Putamen (tissue), 1 donor: Measurements from ENCODE around the gene PARP9.

ENCODE experiments used
- DNase-seq: peaks from one replicate; pipeline ENCODE4 v3.0.0-alpha.2; 2016; ENCODE audit warnings: low spot score

PARP9 gene

DNA sequence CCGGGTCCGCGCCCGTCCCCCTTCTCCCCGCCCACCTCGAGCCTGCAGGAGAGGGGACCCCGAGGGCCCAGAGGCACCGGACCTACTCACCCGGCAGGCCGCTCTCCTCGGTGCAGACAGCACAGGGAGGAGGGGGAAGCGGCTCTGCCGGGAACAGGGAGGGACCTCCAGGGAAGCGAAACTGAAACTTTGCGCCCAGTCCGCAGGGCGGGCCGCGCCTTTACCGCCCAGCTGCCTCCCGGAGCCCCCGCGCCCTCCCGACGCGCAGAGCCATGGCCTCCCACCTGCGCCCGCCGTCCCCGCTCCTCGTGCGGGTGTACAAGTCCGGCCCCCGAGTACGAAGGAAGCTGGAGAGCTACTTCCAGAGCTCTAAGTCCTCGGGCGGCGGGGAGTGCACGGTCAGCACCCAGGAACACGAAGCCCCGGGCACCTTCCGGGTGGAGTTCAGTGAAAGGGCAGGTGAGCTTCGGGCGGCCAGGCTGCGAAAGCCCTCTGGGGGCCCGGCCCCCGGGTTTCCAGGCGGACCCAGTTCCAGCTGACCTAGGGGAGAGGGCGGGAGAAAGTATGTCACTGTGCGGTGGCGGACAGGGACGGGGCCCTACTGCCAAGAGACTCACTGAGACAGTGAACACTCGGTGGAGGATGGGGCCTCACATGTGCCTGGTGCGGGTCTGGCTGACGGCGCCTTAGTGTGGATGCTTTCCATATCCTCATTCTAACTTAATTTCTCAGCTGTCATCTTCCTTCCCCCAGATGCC lies at the start of gene PARP9, which contains the start of gene DTX3L:
Gene PARP9 (minus strand): TSS at position 146 of the 758 bp plus-strand sequence. CDS start 4,680 bp downstream, outside the sequence.
Gene DTX3L (plus strand): TSS at position 184 of the 758 bp plus-strand sequence. CDS start 89 bp downstream, at position 273.
- DNase-seq, result peak; percentile 64

DNA sequence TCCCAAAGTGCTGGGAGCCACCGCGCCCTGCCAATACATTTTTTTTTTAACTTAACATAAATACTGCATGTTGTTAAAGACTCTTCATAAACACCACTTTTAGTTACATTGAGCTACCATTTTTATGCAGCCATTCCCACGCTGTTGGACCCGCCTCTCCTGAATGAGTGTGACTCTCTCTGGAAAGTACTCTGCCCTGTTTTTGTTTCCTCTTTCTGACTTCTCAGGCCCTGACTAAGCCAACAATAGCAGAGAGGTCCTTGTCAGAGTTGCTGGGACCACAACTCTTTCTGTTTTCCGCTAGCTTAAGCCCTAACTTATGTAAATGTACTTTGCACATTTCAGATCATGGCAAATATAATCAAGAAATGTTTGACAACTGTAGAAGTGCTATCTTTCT lies 48.6 kb upstream of the PARP9 start:
- DNase-seq, result no peak

DNA sequence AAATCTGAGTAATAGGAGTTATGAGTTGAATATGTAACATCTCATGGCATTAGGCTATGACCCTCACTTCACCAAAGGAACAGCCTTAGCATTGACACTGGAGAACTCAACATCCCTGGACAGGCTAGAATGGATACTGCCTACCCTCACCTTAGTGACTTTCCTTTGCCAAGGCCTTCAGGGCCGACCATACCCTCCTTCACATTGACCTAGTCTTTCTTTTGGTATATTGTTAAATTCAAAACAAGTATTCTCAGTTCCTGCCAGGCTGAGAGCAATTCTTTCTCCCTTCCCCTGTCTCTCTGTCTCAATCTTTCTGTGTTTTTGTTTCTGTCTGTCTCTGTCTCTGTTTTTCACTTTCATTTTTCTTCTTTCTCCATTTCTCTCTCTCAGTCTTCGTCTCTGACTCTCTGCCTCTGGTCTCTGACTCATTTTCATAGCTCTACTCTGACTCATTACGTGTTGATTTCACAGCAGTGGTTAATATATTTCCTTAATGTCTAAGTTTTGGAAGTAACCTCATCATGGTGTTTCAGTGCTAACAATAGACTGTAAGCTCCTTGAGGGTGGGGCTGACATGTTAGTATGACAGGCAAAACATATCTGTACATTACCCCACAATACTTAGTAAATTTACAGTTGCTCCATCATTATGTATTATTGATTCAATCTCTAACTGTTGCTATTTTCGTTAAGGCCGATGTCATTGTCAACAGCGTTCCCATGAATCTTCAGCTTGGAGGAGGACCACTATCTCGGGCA lies 45.9 kb upstream of the PARP9 start:
- no peak for DNase-seq

DNA sequence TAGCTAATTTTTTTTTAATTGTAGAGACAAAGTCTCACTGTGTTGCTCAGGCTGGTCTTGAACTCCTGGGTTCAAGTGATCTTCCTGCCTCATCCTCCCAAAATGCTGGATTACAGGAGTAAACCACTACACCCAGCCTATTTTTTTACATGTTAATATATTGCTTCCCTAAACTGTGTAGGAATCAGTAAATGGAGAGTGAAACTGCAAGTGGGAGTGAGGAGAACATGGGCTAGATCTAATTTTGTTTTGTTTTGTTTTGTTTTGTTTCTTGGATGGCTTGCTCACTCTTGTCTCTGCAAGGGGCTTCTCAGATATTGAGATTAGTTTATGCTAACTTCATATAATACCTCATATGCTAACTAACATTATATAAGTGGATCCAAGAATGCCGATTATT lies 44.8 kb upstream of the PARP9 start:
- DNase-seq, result no peak

DNA sequence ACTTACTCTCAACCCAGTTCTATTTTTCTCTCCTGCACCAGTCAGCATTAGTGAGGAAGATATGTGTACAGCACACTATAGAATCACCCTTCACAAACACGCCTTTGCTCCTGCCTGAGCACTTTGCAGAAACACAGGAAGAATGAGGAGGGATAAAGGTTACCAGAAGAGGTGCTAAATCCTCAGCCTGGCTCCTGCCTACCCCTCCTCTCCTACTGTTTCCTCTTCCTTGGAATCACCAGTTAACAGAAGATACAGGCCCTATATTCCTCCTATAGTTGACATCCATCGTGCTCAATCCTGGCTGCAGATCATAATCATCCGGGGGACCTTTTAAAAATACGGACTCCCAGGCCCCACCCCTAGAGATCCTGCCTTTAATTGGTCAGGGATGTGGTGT lies 42.2 kb upstream of the PARP9 start:
- no peak for DNase-seq

DNA sequence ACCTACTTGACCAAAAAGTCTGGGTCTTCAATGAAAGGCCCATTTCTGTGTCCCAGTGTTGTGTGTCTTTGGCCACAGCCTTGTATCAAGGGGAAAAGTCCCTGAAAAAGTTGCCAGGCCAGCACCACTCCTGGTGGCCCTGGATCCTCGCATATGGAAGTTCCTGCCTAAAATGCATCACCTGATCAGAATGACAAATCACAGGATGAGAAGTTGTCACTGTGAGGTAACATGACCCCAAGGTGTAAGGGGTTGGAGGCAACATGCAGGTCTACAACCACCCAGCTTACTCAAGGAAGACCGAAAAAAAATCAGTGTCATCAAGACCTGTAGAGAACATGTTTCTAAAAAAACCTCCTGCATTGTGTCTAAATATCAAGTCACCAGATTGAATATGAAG lies 39.0 kb upstream of the PARP9 start:
- no peak for DNase-seq

DNA sequence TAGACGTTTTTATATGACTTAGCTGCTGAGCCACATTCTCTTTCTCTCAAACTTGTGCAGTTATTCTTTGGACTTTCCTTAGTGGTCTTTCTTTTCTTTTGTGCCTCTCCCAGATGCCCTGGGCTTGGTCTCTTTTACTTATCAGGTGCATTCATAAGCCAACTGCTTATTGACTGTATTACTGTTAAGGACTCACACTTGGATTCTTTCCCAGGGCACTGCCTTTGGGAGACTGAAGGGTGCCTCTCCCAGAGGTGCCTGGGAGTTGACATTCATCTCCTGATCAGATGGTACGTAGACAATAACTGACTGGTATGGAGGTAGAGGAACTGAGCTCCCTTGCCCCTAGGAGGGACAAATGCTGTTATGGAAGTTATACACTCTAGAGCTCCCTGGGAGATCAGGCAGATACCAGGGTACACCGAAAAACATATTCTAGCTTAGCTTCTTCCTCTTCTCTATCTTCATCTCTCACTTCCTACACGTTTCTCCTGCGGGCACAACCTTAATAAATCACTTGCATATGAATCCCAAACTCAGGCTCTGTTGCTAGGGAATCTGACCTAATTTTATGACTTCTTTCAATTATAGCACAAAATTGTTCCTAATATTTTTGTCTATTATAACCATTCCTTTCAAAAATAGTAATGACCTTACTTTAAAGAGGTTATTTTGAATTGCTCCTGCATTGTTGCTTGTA lies 38.1 kb upstream of the PARP9 start:
- peak; percentile 51 for DNase-seq

DNA sequence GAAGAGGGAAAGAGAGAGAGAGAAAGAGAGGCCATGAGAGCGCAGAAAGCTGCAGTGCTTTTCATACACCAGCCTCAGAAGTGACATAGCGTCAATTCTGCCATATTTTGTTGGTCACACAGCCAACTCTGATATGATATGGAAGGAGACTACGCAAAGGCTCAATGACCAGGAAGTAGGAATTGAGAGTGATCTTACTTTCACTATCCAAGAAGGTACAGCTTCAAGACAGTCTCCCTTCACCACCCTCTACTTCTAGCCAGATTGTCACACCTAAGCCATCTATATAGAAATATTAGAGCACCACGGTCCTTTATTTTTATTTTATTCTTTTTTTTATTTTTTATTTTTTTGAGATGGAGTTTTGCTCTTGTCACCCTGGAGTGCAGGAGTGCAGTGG lies 34.5 kb upstream of the PARP9 start:
- DNase-seq, result no peak

DNA sequence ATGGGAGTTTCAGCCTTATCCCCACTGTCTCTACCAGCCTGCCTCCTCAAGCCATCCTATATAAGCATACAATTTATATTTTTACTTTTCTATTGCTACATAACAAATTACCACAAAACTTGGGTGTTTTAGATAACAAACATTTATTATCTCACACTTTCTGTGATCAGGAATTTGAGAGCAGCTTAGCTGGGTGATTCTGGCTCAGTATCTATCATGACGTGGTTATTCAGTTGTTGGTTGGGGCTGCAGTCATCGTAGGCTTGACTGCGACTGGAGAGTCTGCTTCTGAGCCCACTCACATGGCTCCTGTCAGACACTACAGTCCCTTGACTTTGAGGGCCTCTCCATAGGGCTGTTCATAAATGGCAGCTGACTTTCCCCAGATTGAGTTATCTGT lies 34.1 kb upstream of the PARP9 start:
- no peak for DNase-seq

DNA sequence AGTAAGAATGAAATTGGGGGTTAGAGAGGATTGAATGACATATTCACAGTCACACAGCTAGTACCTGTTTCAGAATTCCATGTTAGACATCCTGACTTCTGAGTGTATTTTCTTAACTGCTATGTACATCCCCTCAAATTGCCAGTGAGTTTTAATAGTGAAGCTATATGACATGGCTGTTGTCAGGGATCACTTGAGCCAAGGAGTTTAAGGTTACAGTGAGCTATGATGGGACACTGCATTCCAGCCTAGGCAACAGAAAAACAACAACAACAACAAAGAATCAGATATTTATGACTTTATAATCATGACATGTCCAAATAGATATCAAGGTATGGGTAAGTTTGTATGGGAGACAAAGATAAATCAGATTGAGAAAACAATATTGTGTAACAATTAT lies 29.9 kb upstream of the PARP9 start:
- DNase-seq, result no peak

DNA sequence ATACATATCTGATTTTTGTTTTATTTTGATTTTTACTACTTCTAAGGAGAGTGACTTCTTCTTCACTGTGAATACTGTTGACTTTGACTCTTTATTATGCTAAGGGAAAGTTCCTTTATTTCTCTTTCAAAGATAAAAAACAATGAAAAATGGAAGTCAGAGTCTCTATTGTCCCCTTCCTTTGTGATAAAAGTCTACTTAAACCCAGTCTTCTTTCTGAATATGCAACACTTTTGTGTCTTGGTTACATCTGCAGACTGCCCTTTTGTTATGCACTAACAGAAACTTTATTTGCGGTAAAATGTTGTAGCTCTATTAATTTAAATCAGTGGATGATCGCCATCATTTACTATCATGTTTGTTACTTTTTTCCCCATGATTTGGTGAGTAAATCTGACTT lies 26.5 kb upstream of the PARP9 start:
- no peak for DNase-seq

DNA sequence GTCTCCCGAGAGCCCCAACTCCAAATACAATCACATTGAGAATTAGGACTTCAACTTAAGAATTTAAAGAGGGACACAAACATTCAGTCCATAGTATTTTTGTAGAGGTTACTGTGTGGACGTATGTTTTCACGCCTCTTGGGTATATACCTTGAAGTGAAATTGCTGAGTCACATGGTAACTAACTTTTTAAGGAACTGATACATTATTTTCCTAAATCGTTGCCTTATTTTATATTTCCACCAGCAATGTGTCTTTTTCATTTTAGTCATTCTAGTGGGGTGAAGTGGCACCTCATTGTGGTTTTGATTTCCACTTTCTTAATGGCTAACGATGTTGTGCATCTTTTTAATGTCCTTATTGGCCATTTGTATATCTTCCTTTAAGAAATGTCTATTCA lies 25.2 kb upstream of the PARP9 start:
- DNase-seq, result no peak

DNA sequence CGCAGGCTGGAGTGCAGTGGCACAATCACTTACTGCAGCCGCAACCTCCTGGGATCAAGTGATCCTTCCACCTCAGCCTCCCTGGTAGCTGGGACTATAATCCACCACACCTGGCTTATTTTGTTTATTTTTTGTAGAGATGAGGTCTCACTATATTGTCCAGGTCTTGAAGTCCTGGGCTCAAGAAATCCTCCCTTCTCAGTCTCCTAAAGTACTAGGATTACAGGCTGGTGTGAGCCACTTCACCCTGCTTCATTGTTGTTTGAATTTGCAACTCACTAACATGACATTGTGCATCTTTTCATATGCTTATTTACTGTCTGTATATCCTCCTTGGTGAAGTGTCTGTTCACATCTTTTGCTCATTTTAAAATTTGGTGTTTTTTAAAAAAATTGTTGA lies 23.5 kb upstream of the PARP9 start:
- no peak for DNase-seq

DNA sequence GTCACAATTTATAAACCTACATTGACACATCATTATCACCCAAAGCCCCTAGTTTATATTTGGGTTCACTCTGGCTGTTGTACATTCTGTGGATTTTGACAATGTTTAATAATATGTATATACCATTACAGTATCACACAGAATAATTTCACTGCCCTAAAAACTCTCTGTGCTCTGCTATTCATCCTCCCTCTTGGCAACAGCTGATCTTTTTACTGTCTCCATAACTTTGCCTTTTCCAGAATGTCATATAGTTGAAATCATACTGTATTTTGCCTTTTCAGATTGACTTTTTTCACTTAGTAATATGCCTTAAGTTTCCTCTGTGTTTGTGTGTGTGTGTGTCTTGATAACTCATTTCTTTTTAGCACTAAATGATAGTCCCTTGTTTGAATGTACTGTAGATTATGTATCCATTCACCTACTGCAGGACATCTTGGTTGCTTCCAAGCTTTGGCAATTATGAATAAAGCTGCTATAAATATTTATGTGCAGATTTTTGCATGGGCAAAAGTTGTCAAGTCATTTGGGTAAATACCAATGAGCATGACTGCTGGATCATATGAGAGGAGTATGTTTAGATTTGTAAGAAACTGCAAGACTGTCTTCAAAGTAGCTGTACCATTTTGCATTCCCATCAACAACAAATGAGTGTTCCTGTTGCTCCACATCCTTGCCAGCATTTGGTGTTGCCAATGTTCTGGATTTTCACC lies 22.8 kb upstream of the PARP9 start:
- DNase-seq, result no peak

DNA sequence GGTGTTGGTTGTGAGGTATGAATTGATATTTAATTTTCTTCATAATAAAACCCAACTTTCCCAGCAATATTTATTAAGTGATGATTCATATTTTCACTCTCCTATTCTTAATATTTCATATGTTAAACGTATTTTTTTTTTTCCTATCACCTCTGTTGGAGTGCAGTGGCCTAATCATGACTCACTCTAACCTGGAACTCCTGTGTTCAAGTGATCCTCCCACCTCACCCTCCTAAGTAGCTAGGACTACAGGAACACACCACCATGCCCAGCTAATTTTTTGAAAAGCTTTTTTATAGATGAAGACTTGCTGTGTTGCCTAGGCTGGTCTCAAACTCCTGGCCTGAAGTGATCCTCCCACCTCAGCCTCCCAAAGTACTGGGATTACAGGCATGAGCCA lies 22.0 kb upstream of the PARP9 start:
- DNase-seq, result no peak

DNA sequence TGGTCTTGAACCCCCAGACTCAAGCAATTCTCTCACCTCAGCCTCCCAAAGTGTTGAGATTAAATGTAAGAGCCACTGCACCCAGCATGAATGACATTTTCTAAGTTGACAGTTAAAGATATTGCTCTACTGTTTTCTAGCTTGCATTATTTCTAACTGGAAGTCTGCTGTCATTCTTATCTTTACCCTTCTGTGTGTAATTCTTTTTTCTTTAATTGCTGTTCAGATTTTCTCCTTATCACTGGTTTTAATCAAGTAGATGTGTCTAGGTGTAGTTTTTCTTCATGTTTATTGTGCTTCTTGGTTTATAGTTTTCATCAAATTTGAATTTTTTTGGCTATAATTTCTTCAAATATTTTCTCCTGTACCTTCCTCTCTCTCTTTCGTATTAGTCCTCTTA lies 18.3 kb upstream of the PARP9 start:
- DNase-seq, result no peak

DNA sequence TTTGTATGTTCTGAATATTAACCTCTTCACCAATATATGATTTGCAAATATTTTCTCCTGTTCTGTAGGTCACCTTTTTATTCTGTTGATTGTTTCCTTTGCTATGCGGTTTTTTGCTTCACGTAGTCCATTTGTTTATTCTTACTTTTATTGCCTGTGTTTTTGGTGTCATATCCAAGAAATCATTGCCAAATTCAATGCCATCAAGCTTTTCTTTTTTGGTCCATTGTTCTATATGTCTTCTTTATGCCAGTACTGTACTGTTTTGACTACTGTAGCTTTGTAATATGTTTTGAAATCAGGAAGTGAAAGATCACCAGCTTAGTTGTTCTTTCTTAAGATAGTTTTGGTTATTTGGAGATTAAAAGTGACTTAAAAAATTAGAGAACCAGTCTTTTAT lies 17.5 kb upstream of the PARP9 start:
- DNase-seq, result no peak

DNA sequence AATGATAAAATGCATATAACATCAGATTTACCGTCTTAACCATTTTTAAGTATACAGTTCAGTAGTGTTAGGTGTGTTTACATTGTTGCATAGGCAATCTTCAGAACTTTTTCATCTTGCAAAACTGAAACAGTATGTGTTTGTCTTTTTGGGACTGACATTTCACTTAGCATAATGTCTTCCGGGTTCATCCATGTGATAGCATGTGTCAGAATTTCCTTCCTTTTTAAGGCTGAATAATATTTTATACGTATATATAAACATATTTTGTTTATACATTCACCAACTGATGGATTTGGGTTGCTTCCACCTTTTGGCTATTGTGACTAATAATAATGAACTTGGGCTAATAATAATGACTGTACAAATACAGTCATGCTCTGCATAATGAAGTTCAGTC lies 16.4 kb upstream of the PARP9 start:
- no peak for DNase-seq

DNA sequence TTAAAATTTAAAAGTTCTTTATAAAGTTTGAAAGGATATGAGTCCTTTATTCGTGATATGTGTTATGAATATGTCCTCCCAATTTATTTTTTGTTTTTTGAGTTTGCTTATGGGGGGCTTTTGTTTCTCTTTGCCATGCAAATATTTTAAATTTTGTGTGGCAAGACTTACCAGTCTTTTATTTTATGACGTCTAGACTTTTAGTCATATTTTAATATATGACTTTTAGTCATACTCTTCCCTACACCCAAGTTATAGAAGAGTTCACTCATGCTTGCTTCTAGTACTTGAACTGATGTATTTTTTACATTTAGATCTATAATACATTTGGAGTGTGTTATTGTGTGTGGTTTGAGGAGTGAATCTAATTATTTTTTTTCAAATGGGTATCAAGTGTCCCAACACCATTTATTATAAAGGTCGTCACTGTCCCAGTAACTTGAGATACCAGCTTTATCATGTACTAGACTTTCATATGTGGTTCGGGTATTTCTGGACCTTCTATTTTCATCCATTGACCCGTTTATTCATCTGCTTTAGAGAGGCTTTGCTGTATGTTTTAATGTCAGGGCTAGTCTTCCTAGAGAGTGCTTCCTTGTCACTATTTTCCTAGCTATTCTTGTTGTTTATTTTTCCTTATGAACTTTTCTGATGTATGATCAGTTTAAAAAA lies 14.1 kb upstream of the PARP9 start:
- DNase-seq, result no peak

DNA sequence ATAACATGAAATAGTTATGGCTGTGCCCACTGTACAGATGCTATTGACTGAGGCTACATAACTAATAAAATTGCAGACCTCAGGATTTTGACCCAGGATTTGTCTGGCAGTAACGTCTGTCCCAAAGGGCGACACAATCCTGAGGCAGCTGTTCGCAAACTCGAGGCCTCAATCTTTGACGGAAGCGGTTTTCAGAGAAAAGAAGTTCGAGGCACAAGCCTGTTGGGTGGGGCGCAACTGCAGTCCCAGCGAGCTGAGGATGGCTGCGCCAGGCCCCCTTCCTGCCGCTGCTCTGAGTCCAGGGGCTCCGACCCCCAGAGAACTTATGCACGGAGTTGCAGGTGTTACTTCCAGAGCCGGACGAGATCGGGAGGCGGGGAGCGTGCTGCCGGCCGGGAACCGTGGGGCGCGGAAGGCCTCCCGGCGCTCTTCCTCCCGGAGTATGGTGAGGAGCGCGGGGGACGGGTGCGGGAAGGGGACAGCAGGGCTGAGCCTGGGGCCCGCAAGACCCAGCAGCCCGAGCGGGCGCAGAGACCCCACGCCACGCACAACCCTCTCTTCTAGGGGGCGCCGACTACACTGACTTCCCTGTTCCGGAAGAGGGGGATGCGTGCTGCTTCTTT lies 13.4 kb upstream of the PARP9 start, which contains the start of gene PARP15:
Gene PARP15 (plus strand): TSS at position 242 of the 623 bp plus-strand sequence. CDS start 18 bp downstream, at position 260.
- no peak for DNase-seq
